H1 (cell line): Measurements from ENCODE around the gene RNU6-9. TPM values are rescaled to one million over a fixed set of nuclear protein-coding genes. Genes with fewer than 3 reads are reported as not detected.

ENCODE experiments used
- CTCF ChIA-PET: fragments of 300-600 bp; sonication (Branson Sonifier 250); formaldehyde crosslinking; loops from one replicate; lab custom pipeline; 2021; ENCODE audit not compliant: partially characterized antibody; lab: Charles Lee
- POLR2A ChIA-PET: fragments of 300-600 bp; sonication (Branson Sonifier 250); formaldehyde crosslinking; loops from one replicate; lab custom pipeline; 2021; ENCODE audit warnings: inconsistent platforms; ENCODE audit not compliant: partially characterized antibody; lab: Charles Lee
- DNase-seq, 2 experiments: peaks; one replicate each; pipeline versions ENCODE4 v3.0.0 to v3.0.0-alpha.2; 2010 to 2022; ENCODE audit warnings: low spot score in 2 of 2, low read depth in 1 of 2, mixed read lengths in 1 of 2
- FAIRE-seq: peaks from 2 replicates; lab custom pipeline; 2011; peaks lifted over from hg19 to GRCh38; lab: Jason Lieb, UNC
- H2AFZ ChIP-seq: 2 replicates; pipeline ENCODE4 v1.8.1; 2012; ENCODE audit warnings: low read length, inconsistent platforms
- H2AK5ac ChIP-seq: 2 replicates; pipeline ENCODE4 v1.6.1; 2013; ENCODE audit warnings: low read depth, low read length
- H2BK120ac ChIP-seq: replicated peaks from 2 replicates; pipeline ENCODE3; 2013; ENCODE audit warnings: low read depth, low read length, inconsistent platforms
- H2BK12ac ChIP-seq: 2 replicates; pipeline ENCODE4 v1.6.1; 2013; ENCODE audit warnings: low read depth, low read length
- H2BK15ac ChIP-seq: 2 replicates; pipeline ENCODE4 v1.6.1; 2013; ENCODE audit warnings: low read length
- H2BK20ac ChIP-seq: 2 replicates; pipeline ENCODE4 v1.6.1; 2013; ENCODE audit warnings: low read length
- H2BK5ac ChIP-seq: 2 replicates; pipeline ENCODE4 v1.6.1; 2013; ENCODE audit warnings: low read depth, low read length
- H3K14ac ChIP-seq: 2 replicates; pipeline ENCODE4 v1.6.1; 2013; ENCODE audit warnings: inconsistent platforms; ENCODE audit not compliant: insufficient read length
- H3K18ac ChIP-seq: 2 replicates; pipeline ENCODE4 v1.6.1; 2013; ENCODE audit warnings: low read length; ENCODE audit errors: extremely low read depth
- H3K23ac ChIP-seq: 2 replicates; pipeline ENCODE4 v1.6.1; 2013; ENCODE audit warnings: inconsistent platforms; ENCODE audit not compliant: insufficient read length
- H3K23me2 ChIP-seq: 2 replicates; pipeline ENCODE4 v1.6.1; 2013; ENCODE audit warnings: low read depth, low read length
- H3K27ac ChIP-seq: 2 replicates; pipeline ENCODE4 v1.6.1; 2011; ENCODE audit warnings: low read depth, low read length, inconsistent platforms
- H3K27me3 ChIP-seq, 4 experiments: replicated peaks in 1 of 4; 1 replicate in 1 of 4; 2 replicates in 3 of 4; pipeline versions ENCODE4 v1.6.1 to v1.8.1; 2011 to 2013; ENCODE audit warnings: low read length in 3 of 4, mild to moderate bottlenecking in 3 of 4, inconsistent platforms in 2 of 4, mixed read lengths in 2 of 4, moderate library complexity in 1 of 4; ENCODE audit not compliant: control insufficient read depth in 3 of 4, insufficient read depth in 3 of 4; ENCODE audit errors: extremely low read depth in 1 of 4
- H3K36me3 ChIP-seq, 4 experiments: 2 replicates each; pipeline versions ENCODE4 v1.6.1 to v1.8.1; 2011 to 2013; ENCODE audit warnings: mild to moderate bottlenecking in 4 of 4, low read length in 3 of 4, moderate library complexity in 2 of 4, control low read depth in 1 of 4, inconsistent platforms in 1 of 4; ENCODE audit not compliant: insufficient read depth in 4 of 4, control insufficient read depth in 2 of 4
- H3K4ac ChIP-seq: replicated peaks from 2 replicates; pipeline ENCODE3; 2013; ENCODE audit warnings: low read length, low read depth, mixed read lengths, inconsistent platforms; ENCODE audit not compliant: insufficient read length
- H3K4me1 ChIP-seq, 4 experiments: replicated peaks in 1 of 4; 1 replicate in 1 of 4; 2 replicates in 3 of 4; pipeline versions ENCODE4 v1.6.1 to v1.8.1; 2011 to 2013; ENCODE audit warnings: low read length in 3 of 4, inconsistent platforms in 2 of 4, mixed read lengths in 1 of 4; ENCODE audit not compliant: insufficient read depth in 4 of 4, control insufficient read depth in 3 of 4
- H3K4me2 ChIP-seq, 2 experiments: 2 replicates each; pipeline versions ENCODE4 v1.6.1 to v1.8.1; 2011 to 2013; ENCODE audit warnings: low read depth in 2 of 2, low read length in 2 of 2, control low read depth in 1 of 2, inconsistent platforms in 1 of 2, mild to moderate bottlenecking in 1 of 2; ENCODE audit not compliant: insufficient read depth in 1 of 2
- H3K4me3 ChIP-seq, 4 experiments: fragments of 200-600, 300-600 bp in 1 of 4; sonication (generic), shearing (Covaris generic), sonication (Bioruptor Twin) in 1 of 4; 2 replicates each; pipeline versions ENCODE4 v1.5.1 to v1.8.1; 2011 to 2016; ENCODE audit warnings: low read length in 4 of 4, low read depth in 3 of 4, control low read depth in 2 of 4, inconsistent platforms in 2 of 4, mild to moderate bottlenecking in 2 of 4, mixed read lengths in 1 of 4, moderate library complexity in 1 of 4; ENCODE audit not compliant: insufficient read depth in 2 of 4; ENCODE audit errors: extremely low read depth in 1 of 4
- H3K56ac ChIP-seq: replicated peaks from 2 replicates; pipeline ENCODE3; 2013; ENCODE audit warnings: low read depth, mild to moderate bottlenecking, mixed read lengths, low read length, inconsistent platforms; ENCODE audit not compliant: insufficient read length
- H3K79me1 ChIP-seq: 2 replicates; pipeline ENCODE4 v1.6.1; 2013; ENCODE audit warnings: low read depth, low read length, control low read depth
- H3K79me2 ChIP-seq, 2 experiments: 2 replicates each; pipeline versions ENCODE4 v1.6.1 to v1.8.1; 2012 to 2013; ENCODE audit warnings: low read length in 2 of 2, mild to moderate bottlenecking in 2 of 2, inconsistent platforms in 1 of 2; ENCODE audit not compliant: insufficient read depth in 2 of 2, control insufficient read depth in 1 of 2
- H3K9ac ChIP-seq, 4 experiments: replicated peaks in 1 of 4; 1 replicate in 1 of 4; 2 replicates in 3 of 4; pipeline versions ENCODE4 v1.6.1 to v1.8.1; 2011 to 2013; ENCODE audit warnings: low read depth in 3 of 4, low read length in 3 of 4, control low read depth in 2 of 4, mild to moderate bottlenecking in 2 of 4, moderate library complexity in 2 of 4, inconsistent platforms in 1 of 4; ENCODE audit errors: extremely low read depth in 1 of 4
- H3K9me3 ChIP-seq, 2 experiments: 2 replicates each; pipeline versions ENCODE4 v1.6.1 to v1.8.1; 2012 to 2013; ENCODE audit warnings: mild to moderate bottlenecking in 2 of 2, moderate library complexity in 2 of 2, control low read depth in 1 of 2, inconsistent platforms in 1 of 2, low read depth in 1 of 2, low read length in 1 of 2, mixed read lengths in 1 of 2; ENCODE audit not compliant: insufficient read depth in 2 of 2
- H4K20me1 ChIP-seq, 2 experiments: replicated peaks in 1 of 2; 2 replicates each; pipeline versions ENCODE3 to v1.8.1; 2011 to 2013; ENCODE audit warnings: inconsistent platforms in 2 of 2, low read length in 2 of 2, mild to moderate bottlenecking in 1 of 2; ENCODE audit not compliant: insufficient read depth in 2 of 2, control insufficient read depth in 1 of 2
- H4K5ac ChIP-seq: 2 replicates; pipeline ENCODE4 v1.6.1; 2013; ENCODE audit warnings: low read length, low read depth, mixed read lengths, inconsistent platforms; ENCODE audit not compliant: insufficient read length
- H4K8ac ChIP-seq: 2 replicates; pipeline ENCODE4 v1.8.0; 2013; ENCODE audit warnings: mild to moderate bottlenecking, moderate library complexity, low read length, inconsistent platforms; ENCODE audit not compliant: insufficient read depth; ENCODE audit errors: extremely low read depth
- H4K91ac ChIP-seq: replicated peaks from 2 replicates; pipeline ENCODE3; 2013; ENCODE audit warnings: low read length, mixed read lengths, inconsistent platforms; ENCODE audit not compliant: insufficient read length
- BACH1 ChIP-seq: IDR thresholded peaks from 2 replicates; pipeline ENCODE4 v1.6.1; 2012; ENCODE audit warnings: low read length, improper control_type of control experiment
- FOSL1 ChIP-seq: IDR thresholded peaks from 2 replicates; pipeline ENCODE4 v1.6.1; 2011; ENCODE audit warnings: mild to moderate bottlenecking, low read depth, low read length, moderate library complexity; ENCODE audit not compliant: insufficient read depth
- JUN ChIP-seq: IDR thresholded peaks from 2 replicates; pipeline ENCODE4 v1.6.1; 2011; ENCODE audit warnings: low read depth, mild to moderate bottlenecking, improper control_type of control experiment, low read length
- NRF1 ChIP-seq: IDR thresholded peaks from 2 replicates; pipeline ENCODE4 v1.6.1; 2011; ENCODE audit warnings: mild to moderate bottlenecking, low read depth, low read length, improper control_type of control experiment
- RFX5 ChIP-seq: IDR thresholded peaks from 2 replicates; pipeline ENCODE4 v1.6.1; 2011; ENCODE audit warnings: low read depth, low read length, improper control_type of control experiment, borderline replicate concordance
- SAP30 ChIP-seq: fragments of 300-600 bp; sonication (generic); IDR thresholded peaks from 2 replicates; pipeline ENCODE4 v1.7.1; 2012; ENCODE audit warnings: low read length, moderate library complexity, mild to moderate bottlenecking, inconsistent platforms; ENCODE audit not compliant: insufficient read depth, insufficient replicate concordance
- SIN3A ChIP-seq, 2 experiments: IDR thresholded peaks in 1 of 2; conservative IDR thresholded peaks in 1 of 2; 2 replicates each; pipeline ENCODE4 v1.6.1; 2011 to 2012; ENCODE audit warnings: low read length in 2 of 2, improper control_type of control experiment in 1 of 2, low read depth in 1 of 2, mild to moderate bottlenecking in 1 of 2
- SP2 ChIP-seq: IDR thresholded peaks from 2 replicates; pipeline ENCODE4 v1.6.1; 2012; ENCODE audit warnings: mild to moderate bottlenecking, low read length, inconsistent platforms
- SUZ12 ChIP-seq: fragments of 200-600 bp; sonication (generic); IDR thresholded peaks from 2 replicates; pipeline ENCODE4 v1.6.1; 2012; ENCODE audit warnings: mild to moderate bottlenecking, inconsistent platforms, low read length, moderate library complexity, mixed read lengths
- YY1 ChIP-seq: IDR thresholded peaks from 2 replicates; pipeline ENCODE4 v1.6.1; 2011; ENCODE audit warnings: low read depth, mild to moderate bottlenecking, low read length
- WGBS, 2 experiments: shearing (Covaris generic) in 1 of 2; methylation state at CpG; one replicate each; pipeline versions ENCODE4 v1.1.6 to v1.1.7; 2013 to 2015; ENCODE audit warnings: low lambda C conversion rate in 2 of 2, mixed read lengths in 2 of 2, inconsistent platforms in 1 of 2, low coverage in 1 of 2, missing lambda C conversion rate in 1 of 2; ENCODE audit not compliant: insufficient replicate concordance in 2 of 2, insufficient coverage in 1 of 2, insufficient read length in 1 of 2; ENCODE audit errors: extremely low coverage in 1 of 2, missing lambda C conversion rate in 1 of 2; 5-methylcytosine and 5-hydroxymethylcytosine counted together
- polyA plus RNA-seq, 7 experiments: library from polyadenylated mRNA; depleted of rRNA in 3 of 7; stranded (reverse) in 5 of 7; unstranded in 2 of 7; fragments of >200 nt in 5 of 7; fragments of 200-250 nt in 2 of 7; gene quantifications; 1 replicate in 5 of 7; 2 replicates in 1 of 7; 4 replicates in 1 of 7; pipeline versions ENCODE4 v1.2.1 to v1.2.3, GENCODE V29; 2011 to 2013; ENCODE audit warnings: missing spikeins in 2 of 7, mixed read lengths in 2 of 7
- total RNA-seq: library from RNA; stranded (reverse); fragmentation: NEBNext Ultra II Directional; extraction: Animal tissue kit (Norgen Biotek cat#: 25700); gene quantifications from 2 replicates; pipeline ENCODE4 v1.2.1, GENCODE V29; 2021

RNU6-9 gene
- total and polyA plus RNA-seq, 2 of the 8 experiments (the other 6 are each of a cell fraction or from before 2014, with no cell fraction given) = not detected

DNA sequence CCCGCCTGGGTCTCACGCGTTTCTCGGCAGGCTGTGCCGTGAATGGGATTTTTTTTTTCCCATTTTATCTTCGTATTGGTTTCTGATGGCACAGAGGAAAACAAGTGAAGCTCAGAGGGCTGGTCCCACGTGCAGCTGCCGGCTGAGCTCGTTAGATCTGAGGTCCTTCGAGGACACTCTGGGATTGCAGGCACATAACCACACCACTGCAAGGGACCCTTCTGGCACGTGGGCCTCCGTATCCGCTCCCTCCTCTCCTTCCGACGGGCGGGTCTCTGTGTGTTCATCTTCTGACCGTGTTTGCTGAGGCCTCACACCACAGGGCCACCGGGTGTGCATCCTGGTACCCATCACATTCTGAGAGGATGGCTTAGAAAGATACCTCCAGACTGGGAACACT is 17.2 kb upstream of the RNU6-9 start:
- no peaks in the 10 kb centered on the region for H3K79me2 ChIP-seq
- H2BK120ac ChIP-seq = no peak overlapping the region
- no peak overlapping the region for H3K18ac ChIP-seq
- no peak overlapping the region for H3K4ac ChIP-seq
- no peak overlapping the region for H3K14ac ChIP-seq
- peaks cover 0 to 10% (median 4%) of the 10 kb centered on the region in 4 experiments; a peak in 5 of 7 replicates for H3K4me1 ChIP-seq
- WGBS, 2 experiments = 93% methylated on average over 13 of the region's 18 CpGs; no CpG with 5 or more reads in 1 of the 2 experiments
- no peak for FAIRE-seq
- H2BK15ac ChIP-seq = no peak overlapping the region
- no peak overlapping the region for H3K4me3 ChIP-seq
- peaks cover 0 to 5% of the 10 kb centered on the region in 2 experiments for H4K20me1 ChIP-seq
- no peak overlapping the region for H4K91ac ChIP-seq
- no peak overlapping the region for H2AFZ ChIP-seq
- H2BK5ac ChIP-seq = no peak overlapping the region
- H4K8ac ChIP-seq = no peak overlapping the region
- no peak overlapping the region for H4K5ac ChIP-seq
- H2BK12ac ChIP-seq = no peak overlapping the region
- DNase-seq = no peak
- H3K27me3 ChIP-seq = no peaks in the 10 kb centered on the region
- H3K79me1 ChIP-seq = peaks cover 2% of the 10 kb centered on the region; the same call in 1 of the 2 replicates
- TF ChIP-seq SIN3A (conservative IDR thresholded peaks at IDR 0.05 in 1 of 2, IDR thresholded peaks at IDR 0.05 in 1 of 2; ENCODE audit: low read depth in 1 of 2, low read length in 2 of 2) = no peak
- no peak for TF ChIP-seq BACH1
- TF ChIP-seq SUZ12 = no peak
- TF ChIP-seq SP2 = no peak
- no peak for TF ChIP-seq SAP30
- TF ChIP-seq NRF1 = no peak
- TF ChIP-seq RFX5 = no peak
- TF ChIP-seq JUN = no peak
- no peak for TF ChIP-seq YY1
- no peak for TF ChIP-seq FOSL1
- peaks cover 0 to 3% of the 10 kb centered on the region in 2 experiments; a peak in 1 of 4 replicates for H3K9me3 ChIP-seq
- no peak overlapping the region for H2BK20ac ChIP-seq
- no peak overlapping the region for H3K27ac ChIP-seq
- CTCF ChIA-PET = interaction anchor here (0.7 to 3.1 kb wide), 10 partner anchors 10 to 205 kb away, joined by 3 to 16 read pairs (median 4); partner anchors contain the start of genes MED16 and RNU6-9
- no peak overlapping the region for H3K23ac ChIP-seq
- no peaks in the 10 kb centered on the region for H3K23me2 ChIP-seq
- H2AK5ac ChIP-seq = no peak overlapping the region
- POLR2A ChIA-PET = interaction anchor here (0.6 to 11.5 kb wide), 4 partner anchors 13 to 103 kb away, joined by 3 to 82 read pairs (median 5); partner anchors contain the start of genes MED16 and RNU6-9
- H3K56ac ChIP-seq = no peak overlapping the region
- H3K36me3 ChIP-seq = peaks cover 0 to 9% (median under 1%) of the 10 kb centered on the region in 4 experiments; a peak in 4 of 8 replicates
- H3K4me2 ChIP-seq = no peak overlapping the region
- no peak overlapping the region for H3K9ac ChIP-seq
